NCI-H2081 treated with DMSO at 0.1 percent for 48 hours (cell line): ENCODE results near the gene SLC12A9.
"Not testable (repeated sequence)": the region's sequence is repeated elsewhere in the genome, so short reads cannot be mapped to it uniquely, and the experiment has no call there.

Experiments
- DNase-seq: peaks from one replicate; lab custom pipeline; 2025; lab: John Stamatoyannopoulos, UW

The SLC12A9 gene

GRCh38 chr7:100825215-100825671 is 27.3 kb upstream of the SLC12A9 start:
- no peak for DNase-seq

GRCh38 chr7:100825751-100826513 is 26.6 kb upstream of the SLC12A9 start:
- DNase-seq = no peak

DNA sequence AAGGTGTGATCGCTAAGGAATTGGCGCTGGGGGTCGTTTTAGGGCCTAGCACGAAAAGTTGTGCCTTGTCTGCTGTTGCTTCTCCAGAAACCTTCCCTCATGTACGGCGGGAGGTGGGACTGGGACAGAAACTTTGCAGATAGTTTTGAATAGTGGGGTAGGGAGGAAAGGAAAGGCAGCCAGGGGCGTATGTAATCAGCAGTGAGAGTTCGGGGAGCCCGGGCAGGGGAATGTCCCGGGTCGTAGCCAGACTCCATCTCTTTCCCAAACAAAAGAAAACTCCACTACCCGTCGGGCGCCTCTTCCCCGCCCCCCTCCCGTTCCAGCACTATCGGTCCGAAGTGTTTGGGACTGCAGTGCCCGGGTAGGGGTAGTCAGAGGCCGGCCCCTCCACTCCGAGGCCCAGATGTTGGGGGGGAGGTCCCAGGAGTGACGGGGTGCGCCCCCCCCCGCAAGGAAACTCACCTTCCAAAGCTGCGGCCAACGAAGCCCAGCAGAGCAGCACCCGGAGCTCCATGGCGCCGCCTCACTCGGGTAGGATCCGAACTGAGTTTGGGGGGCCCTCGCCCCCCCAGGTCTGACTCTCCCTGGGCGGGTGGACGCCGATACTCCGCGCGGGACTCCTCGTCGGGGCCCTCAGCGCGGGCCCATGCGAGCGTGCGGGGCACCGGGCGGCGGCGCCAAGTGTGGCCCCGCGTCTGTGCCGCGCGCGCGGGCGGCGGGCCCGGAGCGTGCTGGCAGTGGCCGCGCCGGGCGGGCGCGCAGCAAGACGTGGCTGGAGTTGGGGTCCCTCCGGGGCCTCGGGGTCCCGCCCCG is 25.8 kb upstream of the SLC12A9 start:
- DNase-seq = no peak

DNA sequence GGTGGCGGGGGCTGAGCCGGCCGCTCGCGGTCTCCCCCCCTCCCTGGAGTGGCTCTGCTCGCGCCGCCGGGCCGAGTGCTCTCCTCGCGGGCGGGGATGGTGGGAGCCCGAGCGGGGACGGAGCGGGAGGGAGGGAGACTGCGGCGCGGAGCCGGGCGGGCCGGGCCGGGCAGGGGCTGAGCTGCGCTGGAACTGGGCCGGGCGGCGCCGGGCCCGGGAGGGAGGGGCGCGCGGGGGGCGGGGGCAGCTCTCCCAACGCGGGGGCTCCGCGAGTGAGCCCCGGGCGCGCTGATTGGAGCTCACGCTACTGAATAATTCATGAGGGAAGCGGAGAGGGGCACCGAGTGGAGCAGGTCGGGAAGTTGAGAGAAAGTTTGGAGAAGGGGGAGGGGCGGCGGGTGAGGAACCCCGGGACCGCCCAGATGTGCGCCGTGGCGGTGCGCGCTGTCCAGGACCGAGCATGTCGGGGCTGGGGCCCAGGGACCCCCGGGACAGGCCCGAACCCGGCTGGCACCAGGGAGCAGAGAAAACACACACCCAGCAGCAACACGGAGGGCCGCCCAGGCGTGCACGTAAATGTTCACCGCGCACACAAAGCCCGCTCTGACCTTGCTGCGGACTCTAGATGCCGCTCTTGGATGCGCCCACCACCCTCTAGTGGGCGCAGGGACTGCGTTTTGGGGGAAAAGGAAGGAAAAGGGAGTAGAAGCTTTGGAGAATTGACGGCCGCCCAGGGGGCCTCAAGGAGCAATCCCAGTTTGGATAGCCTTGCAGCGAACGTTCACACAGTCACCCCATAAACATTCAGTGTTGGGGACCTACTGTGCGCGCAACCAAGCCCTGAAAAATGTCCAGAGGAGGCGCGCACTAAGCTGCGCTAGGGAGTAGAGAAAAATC is 24.9 kb upstream of the SLC12A9 start, which contains the start of gene EPHB4:
EPHB4 (minus strand) TSS at position 194 of the 897 bp plus-strand sequence. CDS start 493 bp downstream, outside the sequence.
- DNase-seq = no peak

GRCh38 chr7:100829150-100829716 is 23.3 kb upstream of the SLC12A9 start:
- DNase-seq = no peak

GRCh38 chr7:100830396-100830795 is 22.1 kb upstream of the SLC12A9 start:
- no peak for DNase-seq

DNA sequence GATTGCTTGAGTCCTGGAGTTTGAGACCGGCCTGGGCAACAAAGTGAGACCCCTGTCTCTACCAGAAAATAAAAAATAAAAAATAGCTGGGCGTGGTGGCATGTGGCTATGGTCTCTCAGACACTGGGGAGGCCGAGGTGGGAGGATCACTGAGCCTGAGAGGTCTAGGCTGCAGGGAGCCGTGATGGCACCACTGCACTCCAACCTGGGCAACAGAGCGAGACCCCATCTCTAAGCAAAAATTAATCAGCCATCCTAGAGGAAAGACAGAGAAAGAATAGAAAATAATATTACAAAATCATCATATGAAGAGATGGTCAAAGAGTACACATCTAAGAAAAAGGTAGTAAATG is 20.3 kb upstream of the SLC12A9 start:
- DNase-seq = no peak

GRCh38 chr7:100835903-100836811 is 16.4 kb upstream of the SLC12A9 start:
- no peak for DNase-seq

GRCh38 chr7:100836812-100837098 is 15.8 kb upstream of the SLC12A9 start:
- DNase-seq = no peak

- no peak for DNase-seq
Measured at GRCh38 chr7:100837099-100837836, 15.2 kb upstream of the SLC12A9 start.

DNA sequence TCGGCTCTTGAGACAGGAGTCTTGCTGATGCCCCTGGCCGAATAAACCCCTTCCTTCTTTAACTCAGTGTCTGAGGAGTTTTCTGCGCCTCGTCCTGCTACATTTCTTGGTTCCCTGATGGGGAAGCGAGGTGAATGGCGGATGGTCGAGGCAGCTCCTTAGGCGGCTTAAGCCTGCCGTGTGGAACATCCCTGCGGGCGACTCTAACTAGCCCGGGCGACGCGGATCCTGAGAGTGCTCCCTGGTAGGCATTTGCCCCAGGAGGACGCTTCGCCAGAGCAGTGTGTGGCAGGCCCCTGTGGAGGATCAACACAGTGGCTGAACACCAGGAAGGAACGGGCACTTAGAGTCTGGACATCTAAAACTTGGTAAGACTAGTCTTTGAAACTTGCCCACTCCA is 13.2 kb upstream of the SLC12A9 start:
- DNase-seq = no peak

DNA sequence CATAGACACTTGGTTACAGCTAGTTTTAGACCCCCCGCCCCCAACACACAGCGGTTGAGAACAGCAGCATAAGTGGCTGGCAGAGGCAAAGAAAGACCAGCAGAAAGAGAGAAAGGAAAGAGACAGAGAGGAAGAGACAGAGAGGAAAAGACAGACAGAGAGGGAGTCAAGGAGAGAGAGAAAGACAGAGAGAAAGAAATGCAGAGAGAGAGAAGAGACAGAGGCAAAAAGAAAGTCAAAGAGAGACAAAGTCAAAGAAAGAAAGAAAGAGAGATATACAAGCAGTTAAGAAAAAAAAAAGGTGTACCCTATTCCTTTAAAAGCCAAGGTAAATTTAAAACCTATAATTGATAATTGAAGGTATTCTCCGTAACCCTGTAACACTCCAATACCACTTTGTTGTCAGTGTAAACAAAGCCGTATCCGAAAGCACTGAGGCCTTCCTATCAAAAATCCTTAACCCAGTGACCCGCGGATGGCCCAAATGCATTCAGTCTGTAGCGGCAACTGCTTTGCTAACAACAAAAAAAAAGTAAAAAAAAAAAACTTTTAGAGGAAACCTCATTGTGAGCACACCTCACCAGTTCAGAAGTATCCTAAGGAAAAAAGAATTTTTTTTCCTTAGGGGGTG is 11.9 kb upstream of the SLC12A9 start:
- no peak for DNase-seq

DNA sequence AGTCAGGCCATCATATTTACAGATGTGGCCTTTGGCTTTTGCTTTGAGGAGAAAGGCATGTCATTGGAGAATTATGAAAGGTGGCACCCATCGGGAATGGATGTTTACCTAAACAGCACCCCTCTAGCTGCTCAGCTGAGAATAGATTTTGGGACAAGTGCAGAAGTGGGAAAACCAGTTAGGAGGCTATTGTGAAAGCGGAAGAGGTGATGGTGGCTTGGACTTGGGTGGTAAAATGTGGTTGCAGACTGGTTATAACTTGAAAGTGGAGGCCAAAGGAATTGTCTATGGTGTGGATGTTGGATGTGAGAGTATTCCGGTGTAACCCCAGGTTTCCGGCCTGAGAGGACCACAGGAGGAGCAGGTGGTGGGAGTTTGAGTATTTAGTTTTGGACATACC is 5.2 kb upstream of the SLC12A9 start:
- no peak for DNase-seq

DNA sequence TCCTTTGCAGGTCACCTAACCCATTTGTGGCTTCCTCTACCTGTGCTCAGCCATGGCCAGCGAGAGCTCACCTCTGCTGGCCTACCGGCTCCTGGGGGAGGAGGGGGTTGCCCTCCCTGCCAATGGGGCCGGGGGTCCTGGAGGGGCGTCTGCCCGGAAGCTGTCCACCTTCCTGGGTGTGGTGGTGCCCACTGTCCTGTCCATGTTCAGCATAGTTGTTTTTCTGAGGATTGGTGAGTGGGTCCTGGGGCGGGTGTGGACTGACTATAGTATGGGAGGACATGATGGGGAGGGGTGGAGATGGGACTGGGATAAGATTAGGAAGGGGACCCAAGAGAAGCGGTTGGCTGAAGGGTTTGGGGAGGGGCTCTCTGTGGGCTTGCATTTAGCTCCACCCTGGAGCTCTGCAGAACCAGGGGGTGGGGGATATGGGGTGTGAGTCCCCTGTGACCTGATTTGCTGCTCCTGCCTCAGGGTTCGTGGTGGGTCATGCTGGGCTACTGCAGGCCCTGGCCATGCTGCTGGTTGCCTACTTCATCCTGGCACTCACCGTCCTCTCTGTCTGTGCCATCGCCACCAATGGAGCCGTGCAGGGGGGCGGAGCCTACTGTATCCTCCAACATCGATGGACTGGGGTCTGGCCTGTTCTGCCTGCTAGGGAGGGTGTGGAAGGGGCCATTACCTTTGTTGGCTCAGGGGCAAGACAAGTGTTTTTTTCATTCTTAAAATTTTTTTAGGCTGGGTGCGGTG is 1.8 kb downstream of the SLC12A9 start:
- DNase-seq = no peak

GRCh38 chr7:100854899-100855298 is 2.4 kb downstream of the SLC12A9 start:
- not testable (repeated sequence) for DNase-seq

- DNase-seq = no peak
Measured at GRCh38 chr7:100855515-100855914, 3.0 kb downstream of the SLC12A9 start.

DNA sequence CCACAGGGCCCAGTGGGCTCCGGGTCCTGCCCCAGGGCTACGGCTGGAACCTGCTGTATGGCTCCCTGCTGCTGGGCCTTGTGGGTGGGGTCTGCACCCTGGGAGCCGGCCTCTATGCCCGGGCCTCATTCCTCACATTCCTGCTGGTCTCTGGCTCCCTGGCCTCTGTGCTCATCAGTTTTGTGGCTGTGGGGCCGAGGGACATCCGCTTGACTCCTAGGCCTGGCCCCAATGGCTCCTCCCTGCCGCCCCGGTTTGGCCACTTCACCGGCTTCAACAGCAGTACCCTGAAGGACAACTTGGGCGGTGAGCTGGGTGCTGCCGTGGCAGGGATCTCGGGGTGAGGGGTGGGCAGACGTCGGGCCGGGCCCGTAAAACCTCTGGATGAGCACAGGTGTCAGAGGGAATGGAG is 4.4 kb downstream of the SLC12A9 start:
- no peak for DNase-seq

DNA sequence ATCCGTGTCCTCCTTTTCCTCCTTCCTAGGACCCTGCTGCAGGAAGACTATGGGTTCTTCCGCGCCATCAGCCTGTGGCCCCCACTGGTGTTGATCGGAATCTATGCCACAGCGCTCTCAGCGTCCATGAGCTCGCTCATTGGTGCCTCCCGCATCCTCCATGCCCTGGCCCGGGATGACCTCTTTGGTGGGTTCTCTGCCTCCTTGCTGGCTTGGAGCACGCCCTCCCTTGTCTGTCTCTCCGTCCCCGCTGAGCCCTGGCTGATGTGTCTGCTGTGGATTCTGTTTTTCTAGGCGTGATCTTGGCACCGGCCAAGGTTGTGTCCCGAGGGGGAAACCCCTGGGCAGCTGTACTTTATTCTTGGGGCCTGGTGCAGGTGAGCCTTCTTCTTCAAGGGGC is 7.3 kb downstream of the SLC12A9 start:
- no peak for DNase-seq
